Esophagus muscularis mucosa (tissue), 4 donors: ENCODE results near the gene PLPPR2. TPM values are rescaled to one million over a fixed set of nuclear protein-coding genes. Genes with fewer than 3 reads are reported as not detected.

Experiments used
- DNase-seq: peaks from one replicate; pipeline ENCODE4 v3.0.0-alpha.2; 2017; ENCODE audit errors: extremely low spot score
- H3K27ac ChIP-seq, 4 donors: fragments of 200-600 bp; sonication (generic); replicated peaks in 1 of 4; 1 replicate in 3 of 4; 2 replicates in 1 of 4; pipeline ENCODE4 v1.5.1; 2016 to 2019; ENCODE audit warnings: mild to moderate bottlenecking in 1 of 4
- H3K27me3 ChIP-seq, 4 donors: fragments of 200-600 bp; sonication (generic); one replicate each; pipeline versions ENCODE4 v1.5.1 to v1.6.0; 2016 to 2019
- H3K36me3 ChIP-seq, 4 donors: fragments of 200-600 bp; sonication (generic); one replicate each; pipeline ENCODE4 v1.5.1; 2016 to 2019
- H3K4me1 ChIP-seq, 4 donors: fragments of 200-600 bp; sonication (generic); one replicate each; pipeline ENCODE4 v1.5.1; 2016 to 2019
- H3K4me3 ChIP-seq, 4 donors: fragments of 200-600 bp; sonication (generic); 1 replicate in 2 of 4; 2 replicates in 2 of 4; pipeline ENCODE4 v1.5.1; 2016 to 2019; ENCODE audit warnings: mild to moderate bottlenecking in 4 of 4, moderate library complexity in 1 of 4
- H3K9me3 ChIP-seq, 4 donors: fragments of 200-600 bp; sonication (generic); 1 replicate in 3 of 4; 2 replicates in 1 of 4; pipeline ENCODE4 v1.5.1; 2016 to 2019
- CTCF ChIP-seq, 3 experiments: fragments of 200-600 bp in 2 of 3; fragments of 450-650 bp in 1 of 3; sonication (generic) in 2 of 3; IDR thresholded peaks; one replicate each; pipeline ENCODE4 v1.5.1; 2017 to 2019; ENCODE audit warnings: antibody characterized with exemption in 3 of 3, mild to moderate bottlenecking in 2 of 3, moderate library complexity in 1 of 3
- EP300 ChIP-seq: sonication (generic); formaldehyde crosslinking; IDR thresholded peaks from one replicate; pipeline ENCODE4 v1.6.1; 2017; ENCODE audit warnings: antibody characterized with exemption
- POLR2A ChIP-seq: fragments of 450-650 bp; IDR thresholded peaks from one replicate; pipeline ENCODE4 v1.6.1; 2017; ENCODE audit warnings: antibody characterized with exemption, moderate library complexity, mild to moderate bottlenecking, low read depth
- POLR2AphosphoS5 ChIP-seq, 2 donors: sonication (generic); formaldehyde crosslinking; IDR thresholded peaks; one replicate each; pipeline ENCODE4 v1.6.1; 2017; ENCODE audit warnings: antibody characterized with exemption in 2 of 2
- WGBS: methylation state at CpG from one replicate; pipeline ENCODE4 v1.1.5; 2018; 5-methylcytosine and 5-hydroxymethylcytosine counted together
- intact Hi-C: fragments of 100-400 bp; cut with DNase I; formaldehyde crosslinking; loops from one replicate; pipeline ENCODE4 v1.15.1; 2023
- total RNA-seq, 4 donors: library from RNA; depleted of rRNA; stranded (reverse); fragments of >200 nt; gene quantifications; one replicate each; pipeline versions ENCODE4 v1.1.0 to v1.2.1, GENCODE V29; 2016

The PLPPR2 gene
- total RNA-seq, 4 donors from 2014 or later, result 32.0 to 49.8 (median 37.5) TPM

GRCh38 chr19:11384778-11385129 is 29.5 kb downstream of the PLPPR2 start:
- Histone ChIP-seq H3K27ac (no peak overlapping the region), H3K4me1 (peaks cover 31 to 42% (median 40%) of the 10 kb centered on the region in 4 donors), H3K4me3 (no peak overlapping the region), H3K9me3 (no peaks in the 10 kb centered on the region), H3K36me3 (no peaks in the 10 kb centered on the region), H3K27me3 (peaks cover 0 to 30% (median 23%) of the 10 kb centered on the region in 4 donors)
- TF ChIP-seq EP300 (no peak), POLR2AphosphoS5 (IDR thresholded peaks at IDR 0.05) (no peak), CTCF (IDR thresholded peaks at IDR 0.05) (no peak), POLR2A (no peak)
- intact Hi-C loops, result loop anchor here (5.0 kb wide), 2 partner anchors 53 to 87 kb away; partner anchors contain the start of genes ODAD3, PRKCSH and TSPAN16
- WGBS, result 89% methylated on average over 5 of the region's 5 CpGs
- DNase-seq, result no peak

GRCh38 chr19:11387162-11388034 is 32.2 kb downstream of the PLPPR2 start:
- 77% methylated on average over 19 of the region's 19 CpGs for WGBS
- Histone ChIP-seq H3K4me1 (peaks cover 17 to 20% (median 20%) of the 10 kb centered on the region in 4 donors), H3K4me3 (no peak overlapping the region), H3K27ac (no peak overlapping the region), H3K27me3 (peaks cover 0 to 20% (median 16%) of the 10 kb centered on the region in 4 donors), H3K36me3 (no peaks in the 10 kb centered on the region), H3K9me3 (peaks cover 0 to 12% (median 0%) of the 10 kb centered on the region in 4 donors)
- no peak for DNase-seq
- intact Hi-C loops, result no loop called here
- TF ChIP-seq CTCF (IDR thresholded peaks at IDR 0.05), result no peak
- no peak for TF ChIP-seq EP300
- TF ChIP-seq POLR2AphosphoS5 (IDR thresholded peaks at IDR 0.05), result no peak
- TF ChIP-seq POLR2A, result no peak

GRCh38 chr19:11390359-11390758 is 35.1 kb downstream of the PLPPR2 start:
- H3K4me1 ChIP-seq, result no peaks in the 10 kb centered on the region
- no peaks in the 10 kb centered on the region for H3K36me3 ChIP-seq
- no peak overlapping the region for H3K4me3 ChIP-seq
- H3K9me3 ChIP-seq, result peaks cover 0 to 12% (median 0%) of the 10 kb centered on the region in 4 donors
- TF ChIP-seq POLR2AphosphoS5 (IDR thresholded peaks at IDR 0.05) (no peak), CTCF (IDR thresholded peaks at IDR 0.05) (no peak), EP300 (no peak), POLR2A (no peak)
- DNase-seq, result no peak
- intact Hi-C loops, result no loop called here
- WGBS, result 92% methylated on average over 2 of the region's 2 CpGs
- H3K27ac ChIP-seq, result no peak overlapping the region
- H3K27me3 ChIP-seq, result peaks cover 0 to 10% (median 0%) of the 10 kb centered on the region in 4 donors

- Histone ChIP-seq H3K4me3 (no peak overlapping the region), H3K9me3 (peaks cover 0 to 12% (median 0%) of the 10 kb centered on the region in 4 donors), H3K27me3 (peaks cover 0 to 10% (median 0%) of the 10 kb centered on the region in 4 donors), H3K4me1 (no peaks in the 10 kb centered on the region), H3K27ac (no peak overlapping the region), H3K36me3 (no peaks in the 10 kb centered on the region)
- WGBS, result 80% methylated on average over 4 of the region's 4 CpGs
- intact Hi-C loops, result no loop called here
- no peak for TF ChIP-seq POLR2AphosphoS5 (IDR thresholded peaks at IDR 0.05)
- no peak for DNase-seq
These were observed 35.9 kb downstream of the PLPPR2 start for GRCh38 chr19:11390933-11391680.

- 88% methylated on average over 15 of the region's 22 CpGs for WGBS
- Histone ChIP-seq H3K27me3 (peaks cover 0 to 18% (median 0%) of the 10 kb centered on the region in 4 donors), H3K9me3 (no peaks in the 10 kb centered on the region), H3K27ac (no peak overlapping the region), H3K4me3 (no peak overlapping the region), H3K4me1 (no peaks in the 10 kb centered on the region), H3K36me3 (peaks cover 0 to 11% (median 0%) of the 10 kb centered on the region in 4 donors)
- no peak for DNase-seq
- intact Hi-C loops, result no loop called here
- TF ChIP-seq POLR2AphosphoS5 (IDR thresholded peaks at IDR 0.05) (no peak), CTCF (IDR thresholded peaks at IDR 0.05) (no peak), EP300 (no peak), POLR2A (no peak)
These were observed 41.9 kb downstream of the PLPPR2 start for GRCh38 chr19:11397089-11397610.
